ENCODE measurements around the gene SCO2. TPM values are rescaled to one million over a fixed set of nuclear protein-coding genes. Genes with fewer than 3 reads are reported as not detected.

SCO2 gene
- total and polyA plus RNA-seq, 9 of the 15 experiments (the other 6 are each of a cell fraction or from before 2014, with no cell fraction given): 0.34 to 4.0 (median 1.1) TPM; not detected in 3

DNA sequence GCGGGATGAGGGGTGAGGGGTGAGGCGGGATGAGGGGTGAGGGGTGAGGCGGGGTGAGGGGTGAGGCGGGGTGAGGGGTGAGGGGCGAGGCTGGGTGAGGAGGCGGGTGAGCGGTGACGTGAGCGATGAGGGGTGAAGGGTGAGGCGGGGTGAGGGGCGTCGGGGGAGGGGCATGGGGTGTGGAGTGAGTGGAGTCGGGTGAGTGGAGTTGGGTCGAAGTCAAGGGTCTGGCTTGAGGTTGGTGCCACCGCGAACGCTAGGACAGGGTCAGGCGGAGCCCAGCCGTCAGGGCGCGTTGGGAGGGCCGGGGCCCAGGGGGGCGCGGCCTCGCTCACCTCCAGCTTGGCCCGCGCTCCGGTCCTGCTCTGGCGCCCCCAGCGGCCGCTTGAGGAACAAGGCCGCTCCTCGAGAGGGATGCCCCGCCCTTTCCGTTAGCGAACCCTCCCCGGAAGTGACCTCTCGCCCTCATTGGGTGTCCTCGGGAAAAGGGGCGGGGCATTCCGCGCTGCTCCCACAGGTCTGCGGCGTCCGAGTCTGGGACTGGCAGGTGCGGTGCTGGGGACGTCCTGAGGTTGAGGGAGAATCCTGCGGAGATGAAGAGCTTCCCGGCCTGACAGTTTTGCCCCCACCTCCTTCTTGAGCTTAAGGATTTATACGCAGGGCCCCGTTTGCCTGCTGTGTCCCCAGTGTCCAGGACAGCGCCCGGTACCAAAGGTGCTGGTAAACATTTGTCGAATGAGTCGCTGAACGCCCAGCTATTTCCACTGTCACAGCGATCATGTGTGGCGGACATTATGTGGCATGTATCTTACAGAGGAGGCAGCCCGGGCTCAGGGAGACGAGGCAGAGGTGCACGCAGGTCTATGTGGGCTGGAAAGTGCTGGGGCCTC is 37.4 kb upstream of the SCO2 start, which contains the start of gene SYCE3 (continued):
- TF ChIP-seq, protein P1, sequence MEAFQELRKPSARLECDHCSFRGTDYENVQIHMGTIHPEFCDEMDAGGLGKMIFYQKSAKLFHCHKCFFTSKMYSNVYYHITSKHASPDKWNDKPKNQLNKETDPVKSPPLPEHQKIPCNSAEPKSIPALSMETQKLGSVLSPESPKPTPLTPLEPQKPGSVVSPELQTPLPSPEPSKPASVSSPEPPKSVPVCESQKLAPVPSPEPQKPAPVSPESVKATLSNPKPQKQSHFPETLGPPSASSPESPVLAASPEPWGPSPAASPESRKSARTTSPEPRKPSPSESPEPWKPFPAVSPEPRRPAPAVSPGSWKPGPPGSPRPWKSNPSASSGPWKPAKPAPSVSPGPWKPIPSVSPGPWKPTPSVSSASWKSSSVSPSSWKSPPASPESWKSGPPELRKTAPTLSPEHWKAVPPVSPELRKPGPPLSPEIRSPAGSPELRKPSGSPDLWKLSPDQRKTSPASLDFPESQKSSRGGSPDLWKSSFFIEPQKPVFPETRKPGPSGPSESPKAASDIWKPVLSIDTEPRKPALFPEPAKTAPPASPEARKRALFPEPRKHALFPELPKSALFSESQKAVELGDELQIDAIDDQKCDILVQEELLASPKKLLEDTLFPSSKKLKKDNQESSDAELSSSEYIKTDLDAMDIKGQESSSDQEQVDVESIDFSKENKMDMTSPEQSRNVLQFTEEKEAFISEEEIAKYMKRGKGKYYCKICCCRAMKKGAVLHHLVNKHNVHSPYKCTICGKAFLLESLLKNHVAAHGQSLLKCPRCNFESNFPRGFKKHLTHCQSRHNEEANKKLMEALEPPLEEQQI (IDR thresholded peaks at IDR 0.05): no peak
- TF ChIP-seq, protein P2, sequence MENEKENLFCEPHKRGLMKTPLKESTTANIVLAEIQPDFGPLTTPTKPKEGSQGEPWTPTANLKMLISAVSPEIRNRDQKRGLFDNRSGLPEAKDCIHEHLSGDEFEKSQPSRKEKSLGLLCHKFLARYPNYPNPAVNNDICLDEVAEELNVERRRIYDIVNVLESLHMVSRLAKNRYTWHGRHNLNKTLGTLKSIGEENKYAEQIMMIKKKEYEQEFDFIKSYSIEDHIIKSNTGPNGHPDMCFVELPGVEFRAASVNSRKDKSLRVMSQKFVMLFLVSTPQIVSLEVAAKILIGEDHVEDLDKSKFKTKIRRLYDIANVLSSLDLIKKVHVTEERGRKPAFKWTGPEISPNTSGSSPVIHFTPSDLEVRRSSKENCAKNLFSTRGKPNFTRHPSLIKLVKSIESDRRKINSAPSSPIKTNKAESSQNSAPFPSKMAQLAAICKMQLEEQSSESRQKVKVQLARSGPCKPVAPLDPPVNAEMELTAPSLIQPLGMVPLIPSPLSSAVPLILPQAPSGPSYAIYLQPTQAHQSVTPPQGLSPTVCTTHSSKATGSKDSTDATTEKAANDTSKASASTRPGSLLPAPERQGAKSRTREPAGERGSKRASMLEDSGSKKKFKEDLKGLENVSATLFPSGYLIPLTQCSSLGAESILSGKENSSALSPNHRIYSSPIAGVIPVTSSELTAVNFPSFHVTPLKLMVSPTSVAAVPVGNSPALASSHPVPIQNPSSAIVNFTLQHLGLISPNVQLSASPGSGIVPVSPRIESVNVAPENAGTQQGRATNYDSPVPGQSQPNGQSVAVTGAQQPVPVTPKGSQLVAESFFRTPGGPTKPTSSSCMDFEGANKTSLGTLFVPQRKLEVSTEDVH (IDR thresholded peaks at IDR 0.05; ENCODE audit: low read depth, partially characterized antibody): peak; percentile 29
- TF ChIP-seq, protein P3, sequence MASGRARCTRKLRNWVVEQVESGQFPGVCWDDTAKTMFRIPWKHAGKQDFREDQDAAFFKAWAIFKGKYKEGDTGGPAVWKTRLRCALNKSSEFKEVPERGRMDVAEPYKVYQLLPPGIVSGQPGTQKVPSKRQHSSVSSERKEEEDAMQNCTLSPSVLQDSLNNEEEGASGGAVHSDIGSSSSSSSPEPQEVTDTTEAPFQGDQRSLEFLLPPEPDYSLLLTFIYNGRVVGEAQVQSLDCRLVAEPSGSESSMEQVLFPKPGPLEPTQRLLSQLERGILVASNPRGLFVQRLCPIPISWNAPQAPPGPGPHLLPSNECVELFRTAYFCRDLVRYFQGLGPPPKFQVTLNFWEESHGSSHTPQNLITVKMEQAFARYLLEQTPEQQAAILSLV (tag; IDR thresholded peaks at IDR 0.05): no peak
- TF ChIP-seq LCOR (CRISPR knock-in tag; IDR thresholded peaks at IDR 0.05) (0 out of 2 replicates have a peak, but pooled peaks have one; percentile 49), ZNF436 (CRISPR knock-in tag; IDR thresholded peaks at IDR 0.05) (no peak), L3MBTL2 (IDR thresholded peaks at IDR 0.05) (peak; percentile 39; the same call in 1 of the 2 replicates), RB1 (IDR thresholded peaks at IDR 0.05; ENCODE audit: low read depth) (peak; percentile 93), ZNF507 (tag; conservative IDR thresholded peaks at IDR 0.05) (no peak), RBM39 (optimal IDR thresholded peaks at IDR 0.05; ENCODE audit: low read depth, low read length) (no peak)
- TF ChIP-seq, protein P4, sequence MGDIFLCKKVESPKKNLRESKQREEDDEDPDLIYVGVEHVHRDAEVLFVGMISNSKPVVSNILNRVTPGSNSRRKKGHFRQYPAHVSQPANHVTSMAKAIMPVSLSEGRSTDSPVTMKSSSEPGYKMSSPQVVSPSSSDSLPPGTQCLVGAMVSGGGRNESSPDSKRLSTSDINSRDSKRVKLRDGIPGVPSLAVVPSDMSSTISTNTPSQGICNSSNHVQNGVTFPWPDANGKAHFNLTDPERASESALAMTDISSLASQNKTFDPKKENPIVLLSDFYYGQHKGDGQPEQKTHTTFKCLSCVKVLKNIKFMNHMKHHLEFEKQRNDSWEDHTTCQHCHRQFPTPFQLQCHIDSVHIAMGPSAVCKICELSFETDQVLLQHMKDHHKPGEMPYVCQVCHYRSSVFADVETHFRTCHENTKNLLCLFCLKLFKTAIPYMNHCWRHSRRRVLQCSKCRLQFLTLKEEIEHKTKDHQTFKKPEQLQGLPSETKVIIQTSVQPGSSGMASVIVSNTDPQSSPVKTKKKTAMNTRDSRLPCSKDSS (IDR thresholded peaks at IDR 0.05; ENCODE audit: low read depth, partially characterized antibody): no peak
